22Rv1 (cell line): ENCODE measurements around the gene KCNJ2.

Source experiments
- ZFX ChIP-seq: fragments of 450-650 bp; IDR thresholded peaks from 2 replicates; pipeline ENCODE4 v1.6.1; 2017; ENCODE audit warnings: antibody characterized with exemption, borderline replicate concordance
- TF ChIP-seq, protein P1 (sequence below): fragments of 450-650 bp; IDR thresholded peaks from 2 replicates; pipeline ENCODE4 v1.5.1; 2017; ENCODE audit warnings: mild to moderate bottlenecking

DNA sequence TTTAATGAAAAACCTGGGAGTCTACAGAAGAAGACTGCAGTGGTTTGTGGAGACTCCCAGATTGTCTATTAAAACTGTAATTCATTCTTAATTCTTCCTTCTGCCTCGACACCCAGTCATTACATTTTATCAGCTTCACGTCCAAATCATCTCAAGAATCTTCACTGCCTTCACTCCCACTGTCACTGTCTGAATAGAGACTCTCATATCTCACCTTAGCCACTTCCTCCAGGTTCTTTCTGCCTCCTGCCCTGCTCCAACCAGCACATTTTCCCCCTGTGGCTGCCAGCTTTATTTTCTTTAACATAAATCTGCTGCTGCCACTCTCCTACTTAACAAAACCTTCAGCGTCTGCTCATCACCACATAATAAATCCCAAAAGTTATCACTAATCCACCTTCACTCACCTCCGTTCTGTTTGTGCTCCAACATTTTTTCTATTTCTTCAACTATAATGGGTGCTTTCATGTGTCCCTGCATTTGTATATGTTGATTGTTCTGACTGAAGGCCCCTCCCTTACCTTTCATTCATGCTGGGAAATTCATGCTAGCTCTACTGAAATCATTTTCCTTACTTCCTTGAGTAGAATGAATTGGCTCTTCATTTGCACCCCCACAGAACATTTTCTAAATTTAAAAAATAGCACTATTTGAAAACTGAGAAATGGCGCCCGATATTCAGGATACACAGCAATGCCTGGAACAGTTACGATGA, 38.9 kb downstream of the KCNJ2 start:
- TF ChIP-seq, protein P1, sequence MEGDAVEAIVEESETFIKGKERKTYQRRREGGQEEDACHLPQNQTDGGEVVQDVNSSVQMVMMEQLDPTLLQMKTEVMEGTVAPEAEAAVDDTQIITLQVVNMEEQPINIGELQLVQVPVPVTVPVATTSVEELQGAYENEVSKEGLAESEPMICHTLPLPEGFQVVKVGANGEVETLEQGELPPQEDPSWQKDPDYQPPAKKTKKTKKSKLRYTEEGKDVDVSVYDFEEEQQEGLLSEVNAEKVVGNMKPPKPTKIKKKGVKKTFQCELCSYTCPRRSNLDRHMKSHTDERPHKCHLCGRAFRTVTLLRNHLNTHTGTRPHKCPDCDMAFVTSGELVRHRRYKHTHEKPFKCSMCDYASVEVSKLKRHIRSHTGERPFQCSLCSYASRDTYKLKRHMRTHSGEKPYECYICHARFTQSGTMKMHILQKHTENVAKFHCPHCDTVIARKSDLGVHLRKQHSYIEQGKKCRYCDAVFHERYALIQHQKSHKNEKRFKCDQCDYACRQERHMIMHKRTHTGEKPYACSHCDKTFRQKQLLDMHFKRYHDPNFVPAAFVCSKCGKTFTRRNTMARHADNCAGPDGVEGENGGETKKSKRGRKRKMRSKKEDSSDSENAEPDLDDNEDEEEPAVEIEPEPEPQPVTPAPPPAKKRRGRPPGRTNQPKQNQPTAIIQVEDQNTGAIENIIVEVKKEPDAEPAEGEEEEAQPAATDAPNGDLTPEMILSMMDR, result no peak
- TF ChIP-seq ZFX, result no peak
